ENCODE results near the gene SLC25A42. TPM values are rescaled to one million over a fixed set of nuclear protein-coding genes. Genes with fewer than 3 reads are reported as not detected.

Gene SLC25A42
- total RNA-seq, 1 donor from 2014 or later: 27.2 TPM

GRCh38 chr19:19137556-19138108 lies 73.8 kb downstream of the SLC25A42 start:
- H3K4me1 ChIP-seq: peaks cover 29% of the 10 kb centered on the region
- H3K4me3 ChIP-seq: peak overlapping the region; percentile 71
- peaks cover 1% of the 10 kb centered on the region for H3K9me3 ChIP-seq (replicated peaks)
- no peaks in the 10 kb centered on the region for H3K27me3 ChIP-seq (ENCODE audit: low read depth)
- TF ChIP-seq CTCF (IDR thresholded peaks at IDR 0.05; ENCODE audit: borderline replicate concordance): no peak
- intact Hi-C loops (cut with micrococcal nuclease): loop anchor here (5.0 kb wide), 1 partner anchor 85 kb away; no protein-coding TSS in a partner anchor
- peaks cover 1% of the 10 kb centered on the region for H3K36me3 ChIP-seq
- no peak for DNase-seq
- peak overlapping the region; percentile 85 for H3K27ac ChIP-seq (replicated peaks)

- Histone ChIP-seq H3K27me3 (ENCODE audit: low read depth) (no peaks in the 10 kb centered on the region), H3K4me3 (peak within 1 kb of the TSS; percentile 71), H3K36me3 (no peaks in the 10 kb centered on the region), H3K9me3 (replicated peaks) (no peaks in the 10 kb centered on the region), H3K4me1 (peaks cover 29% of the 10 kb centered on the region), H3K27ac (replicated peaks) (peak within 1 kb of the TSS; percentile 85)
- no peak for TF ChIP-seq CTCF (IDR thresholded peaks at IDR 0.05; ENCODE audit: borderline replicate concordance)
- peak; percentile 99 for DNase-seq
- intact Hi-C loops (cut with micrococcal nuclease): loop anchor here (5.0 kb wide), 1 partner anchor 86 kb away; no protein-coding TSS in a partner anchor
These were observed 74.6 kb downstream of the SLC25A42 start, which contains the start of gene TMEM161A for GRCh38 chr19:19138109-19138981. TMEM161A (minus strand) TSS chr19:19138478; CDS start chr19:19138428, 50 bp downstream.

GRCh38 chr19:19139876-19140229 lies 76.1 kb downstream of the SLC25A42 start:
- Histone ChIP-seq H3K36me3 (no peaks in the 10 kb centered on the region), H3K27ac (replicated peaks) (no peak overlapping the region), H3K4me1 (peaks cover 22% of the 10 kb centered on the region), H3K9me3 (replicated peaks) (no peaks in the 10 kb centered on the region), H3K4me3 (no peak overlapping the region), H3K27me3 (ENCODE audit: low read depth) (no peaks in the 10 kb centered on the region)
- intact Hi-C loops (cut with micrococcal nuclease): loop anchor here (5.0 kb wide), 1 partner anchor 88 kb away; no protein-coding TSS in a partner anchor
- TF ChIP-seq CTCF (IDR thresholded peaks at IDR 0.05; ENCODE audit: borderline replicate concordance): peak; percentile 9
- DNase-seq: no peak

GRCh38 chr19:19140476-19140875 lies 76.7 kb downstream of the SLC25A42 start:
- peaks cover 17% of the 10 kb centered on the region for H3K4me1 ChIP-seq
- TF ChIP-seq CTCF (IDR thresholded peaks at IDR 0.05; ENCODE audit: borderline replicate concordance): no peak

GRCh38 chr19:19142347-19142746 lies 78.6 kb downstream of the SLC25A42 start:
- no peak overlapping the region for H3K4me3 ChIP-seq
- H3K9me3 ChIP-seq (replicated peaks): no peaks in the 10 kb centered on the region
- TF ChIP-seq CTCF (IDR thresholded peaks at IDR 0.05; ENCODE audit: borderline replicate concordance): no peak
- no peak for DNase-seq
- intact Hi-C loops (cut with micrococcal nuclease): no loop called here
- H3K4me1 ChIP-seq: peaks cover 15% of the 10 kb centered on the region
- peaks cover 9% of the 10 kb centered on the region for H3K36me3 ChIP-seq
- no peak overlapping the region for H3K27ac ChIP-seq (replicated peaks)
- H3K27me3 ChIP-seq (ENCODE audit: low read depth): no peaks in the 10 kb centered on the region

More at GRCh38 chr19:19140476-19140875, 76.7 kb downstream of the SLC25A42 start:
- Histone ChIP-seq H3K27ac (replicated peaks) (no peak overlapping the region), H3K36me3 (no peaks in the 10 kb centered on the region), H3K9me3 (replicated peaks) (no peaks in the 10 kb centered on the region), H3K4me3 (no peak overlapping the region), H3K27me3 (ENCODE audit: low read depth) (no peaks in the 10 kb centered on the region)
- DNase-seq: no peak
- intact Hi-C loops (cut with micrococcal nuclease): no loop called here

All from left ventricle myocardium inferior (tissue), 1 donor.